Karpas-422 (cell line): Measurements from ENCODE around the gene THSD7B. TPM values are rescaled to one million over a fixed set of nuclear protein-coding genes. Genes with fewer than 3 reads are reported as not detected.

Source experiments
- DNase-seq: peaks from one replicate; pipeline ENCODE4 v3.0.0-alpha.2; 2015
- H2AFZ ChIP-seq: fragments of 200-600 bp; sonication (generic); 2 replicates; pipeline ENCODE4 v1.6.1; 2014; ENCODE audit warnings: antibody characterized with exemption, low read length, mixed read lengths
- H3K27ac ChIP-seq: fragments of 200-600 bp; sonication (generic); 2 replicates; pipeline ENCODE4 v1.5.1; 2014; ENCODE audit warnings: mild to moderate bottlenecking, low read length, moderate library complexity
- H3K27me3 ChIP-seq: fragments of 200-600 bp; sonication (generic); 2 replicates; pipeline ENCODE4 v1.6.1; 2014; ENCODE audit warnings: low read length, mixed read lengths
- H3K36me3 ChIP-seq: fragments of 200-600 bp; sonication (generic); 2 replicates; pipeline ENCODE4 v1.6.1; 2014; ENCODE audit warnings: low read length, mixed read lengths; ENCODE audit not compliant: insufficient read depth
- H3K4me1 ChIP-seq: fragments of 200-600 bp; sonication (generic); 2 replicates; pipeline ENCODE4 v1.6.1; 2014; ENCODE audit warnings: mild to moderate bottlenecking, low read length, mixed read lengths
- H3K4me2 ChIP-seq: fragments of 200-600 bp; sonication (generic); 2 replicates; pipeline ENCODE4 v1.6.1; 2014; ENCODE audit warnings: low read length, low read depth, mild to moderate bottlenecking; ENCODE audit not compliant: poor library complexity, severe bottlenecking
- H3K4me3 ChIP-seq: fragments of 200-600 bp; sonication (generic); 2 replicates; pipeline ENCODE4 v1.5.1; 2014; ENCODE audit warnings: mild to moderate bottlenecking, antibody characterized with exemption, low read length, mixed read lengths
- H3K79me2 ChIP-seq: fragments of 200-600 bp; sonication (generic); 2 replicates; pipeline ENCODE4 v1.6.1; 2014; ENCODE audit warnings: mild to moderate bottlenecking, low read length, mixed read lengths
- H3K9ac ChIP-seq: fragments of 200-600 bp; sonication (generic); 2 replicates; pipeline ENCODE4 v1.6.0; 2014; ENCODE audit warnings: low read length
- H3K9me2 ChIP-seq: fragments of 200-600 bp; sonication (generic), shearing (Covaris generic); replicated peaks from 2 replicates; pipeline ENCODE4 v1.6.0; 2014; ENCODE audit warnings: mild to moderate bottlenecking, low read length, moderate library complexity; ENCODE audit not compliant: insufficient read depth
- H3K9me3 ChIP-seq: fragments of 300-700, 200-600 bp; sonication (generic); 2 replicates; pipeline ENCODE4 v1.6.1; 2014; ENCODE audit warnings: low read length, mixed read lengths
- H4K20me1 ChIP-seq: fragments of 200-600 bp; sonication (generic); 2 replicates; pipeline ENCODE4 v1.6.1; 2014; ENCODE audit warnings: mild to moderate bottlenecking, antibody characterized with exemption, low read length, low read depth; ENCODE audit not compliant: insufficient read depth
- total RNA-seq: library from RNA; depleted of rRNA; stranded (reverse); fragments of >200 nt; shearing (Covaris generic); gene quantifications from 2 replicates; pipeline ENCODE4 v1.2.3, GENCODE V29; 2014; ENCODE audit warnings: low replicate concordance

The THSD7B gene
- total RNA-seq, 1 experiment from 2014 or later: not detected

- no peak overlapping the region for H3K4me3 ChIP-seq
- no peak overlapping the region for H2AFZ ChIP-seq
- no peaks in the 10 kb centered on the region for H3K4me1 ChIP-seq
- H3K36me3 ChIP-seq: no peaks in the 10 kb centered on the region
- no peak overlapping the region for H3K9ac ChIP-seq
- no peaks in the 10 kb centered on the region for H3K27me3 ChIP-seq
- H3K9me3 ChIP-seq: no peaks in the 10 kb centered on the region
- no peak for DNase-seq
- no peaks in the 10 kb centered on the region for H3K9me2 ChIP-seq
- H3K4me2 ChIP-seq: no peak overlapping the region
- no peaks in the 10 kb centered on the region for H3K79me2 ChIP-seq
- H4K20me1 ChIP-seq: no peaks in the 10 kb centered on the region
- H3K27ac ChIP-seq: no peak overlapping the region
Measured at GRCh38 chr2:137173463-137173862, 408.1 kb downstream of the THSD7B start.

GRCh38 chr2:137175246-137175645 lies 409.9 kb downstream of the THSD7B start:
- Histone ChIP-seq H3K27ac (no peak overlapping the region), H3K4me2 (no peak overlapping the region), H4K20me1 (no peaks in the 10 kb centered on the region), H3K4me1 (no peaks in the 10 kb centered on the region), H3K27me3 (no peaks in the 10 kb centered on the region), H2AFZ (no peak overlapping the region), H3K4me3 (no peak overlapping the region), H3K9me3 (no peaks in the 10 kb centered on the region), H3K9ac (no peak overlapping the region), H3K9me2 (no peaks in the 10 kb centered on the region), H3K79me2 (no peaks in the 10 kb centered on the region), H3K36me3 (no peaks in the 10 kb centered on the region)
- no peak for DNase-seq

GRCh38 chr2:137178951-137179377 lies 413.6 kb downstream of the THSD7B start:
- Histone ChIP-seq H3K36me3 (no peaks in the 10 kb centered on the region), H3K9ac (no peak overlapping the region), H2AFZ (no peak overlapping the region), H3K4me2 (no peak overlapping the region), H3K27ac (no peak overlapping the region), H4K20me1 (no peaks in the 10 kb centered on the region), H3K27me3 (no peaks in the 10 kb centered on the region), H3K4me3 (no peak overlapping the region), H3K9me2 (no peaks in the 10 kb centered on the region), H3K4me1 (no peaks in the 10 kb centered on the region), H3K9me3 (no peaks in the 10 kb centered on the region), H3K79me2 (no peaks in the 10 kb centered on the region)
- DNase-seq: no peak

GRCh38 chr2:137179542-137179941 lies 414.2 kb downstream of the THSD7B start:
- Histone ChIP-seq H3K4me1 (no peaks in the 10 kb centered on the region), H3K4me2 (no peak overlapping the region), H3K9me2 (no peaks in the 10 kb centered on the region), H3K9me3 (no peaks in the 10 kb centered on the region), H3K9ac (no peak overlapping the region), H3K36me3 (no peaks in the 10 kb centered on the region), H3K4me3 (no peak overlapping the region), H3K27me3 (no peaks in the 10 kb centered on the region), H3K27ac (no peak overlapping the region), H4K20me1 (no peaks in the 10 kb centered on the region), H2AFZ (no peak overlapping the region), H3K79me2 (no peaks in the 10 kb centered on the region)
- DNase-seq: no peak

- Histone ChIP-seq H3K4me1 (no peaks in the 10 kb centered on the region), H3K27ac (no peak overlapping the region), H3K4me3 (no peak overlapping the region), H3K9me3 (no peaks in the 10 kb centered on the region), H3K9ac (no peak overlapping the region), H3K36me3 (no peaks in the 10 kb centered on the region), H2AFZ (no peak overlapping the region), H3K9me2 (no peaks in the 10 kb centered on the region), H3K27me3 (no peaks in the 10 kb centered on the region), H4K20me1 (no peaks in the 10 kb centered on the region), H3K4me2 (no peak overlapping the region), H3K79me2 (no peaks in the 10 kb centered on the region)
- DNase-seq: no peak
Measured at GRCh38 chr2:137180012-137180411, 414.7 kb downstream of the THSD7B start.

GRCh38 chr2:137181370-137181769 lies 416.0 kb downstream of the THSD7B start:
- Histone ChIP-seq H3K4me3 (no peak overlapping the region), H3K79me2 (no peaks in the 10 kb centered on the region), H4K20me1 (no peaks in the 10 kb centered on the region), H3K9me2 (no peaks in the 10 kb centered on the region), H3K9me3 (no peaks in the 10 kb centered on the region), H3K4me2 (no peak overlapping the region), H3K36me3 (no peaks in the 10 kb centered on the region), H3K4me1 (no peaks in the 10 kb centered on the region), H3K9ac (no peak overlapping the region), H2AFZ (no peak overlapping the region), H3K27me3 (no peaks in the 10 kb centered on the region), H3K27ac (no peak overlapping the region)
- DNase-seq: no peak

- Histone ChIP-seq H3K9me3 (no peaks in the 10 kb centered on the region), H3K79me2 (no peaks in the 10 kb centered on the region), H3K4me2 (no peak overlapping the region), H3K4me1 (no peaks in the 10 kb centered on the region), H3K4me3 (no peak overlapping the region), H3K9me2 (no peaks in the 10 kb centered on the region), H3K27me3 (no peaks in the 10 kb centered on the region), H2AFZ (no peak overlapping the region), H3K9ac (no peak overlapping the region), H4K20me1 (no peaks in the 10 kb centered on the region), H3K27ac (no peak overlapping the region), H3K36me3 (no peaks in the 10 kb centered on the region)
- no peak for DNase-seq
Measured at GRCh38 chr2:137182071-137182470, 416.7 kb downstream of the THSD7B start.

- no peak for DNase-seq
- Histone ChIP-seq H3K36me3 (no peaks in the 10 kb centered on the region), H4K20me1 (no peaks in the 10 kb centered on the region), H3K9ac (no peak overlapping the region), H3K9me2 (no peaks in the 10 kb centered on the region), H3K27ac (no peak overlapping the region), H2AFZ (no peak overlapping the region), H3K4me2 (no peak overlapping the region), H3K79me2 (no peaks in the 10 kb centered on the region), H3K4me1 (no peaks in the 10 kb centered on the region), H3K27me3 (no peaks in the 10 kb centered on the region), H3K9me3 (no peaks in the 10 kb centered on the region), H3K4me3 (no peak overlapping the region)
Measured at GRCh38 chr2:137183206-137183898, 418.0 kb downstream of the THSD7B start.
